ENCODE results near the gene NPHP4.

DNA sequence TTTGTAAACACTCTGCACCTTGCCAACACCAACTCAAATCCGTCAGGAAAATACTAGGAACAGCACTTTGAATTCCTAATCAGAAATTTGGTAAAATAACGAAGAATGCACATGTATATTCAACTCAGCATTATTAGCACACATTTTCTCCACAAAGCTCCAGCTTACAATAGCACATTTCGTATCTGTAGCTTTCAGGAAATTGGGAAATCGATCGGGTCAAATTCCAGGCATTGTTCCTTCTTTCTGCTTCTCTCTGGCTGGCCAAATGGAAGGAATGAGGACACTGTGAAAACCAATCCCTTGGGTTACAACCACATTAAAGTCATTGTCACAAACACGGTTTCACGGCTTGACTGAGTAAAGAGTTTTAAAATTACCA, 58.6 kb downstream of the NPHP4 start:
- TF ChIP-seq ARNTL (CRISPR knock-in tag; IDR thresholded peaks at IDR 0.05; ENCODE audit: borderline replicate concordance, low read depth) (no peak), POU6F1 (CRISPR knock-in tag; IDR thresholded peaks at IDR 0.05; ENCODE audit: borderline replicate concordance, low read depth) (no peak)
